Measurements from ENCODE around the gene CALM3.
"Not testable (repeated sequence)": the region's sequence is repeated elsewhere in the genome, so short reads cannot be mapped to it uniquely, and the experiment has no call there.

Gene CALM3

DNA sequence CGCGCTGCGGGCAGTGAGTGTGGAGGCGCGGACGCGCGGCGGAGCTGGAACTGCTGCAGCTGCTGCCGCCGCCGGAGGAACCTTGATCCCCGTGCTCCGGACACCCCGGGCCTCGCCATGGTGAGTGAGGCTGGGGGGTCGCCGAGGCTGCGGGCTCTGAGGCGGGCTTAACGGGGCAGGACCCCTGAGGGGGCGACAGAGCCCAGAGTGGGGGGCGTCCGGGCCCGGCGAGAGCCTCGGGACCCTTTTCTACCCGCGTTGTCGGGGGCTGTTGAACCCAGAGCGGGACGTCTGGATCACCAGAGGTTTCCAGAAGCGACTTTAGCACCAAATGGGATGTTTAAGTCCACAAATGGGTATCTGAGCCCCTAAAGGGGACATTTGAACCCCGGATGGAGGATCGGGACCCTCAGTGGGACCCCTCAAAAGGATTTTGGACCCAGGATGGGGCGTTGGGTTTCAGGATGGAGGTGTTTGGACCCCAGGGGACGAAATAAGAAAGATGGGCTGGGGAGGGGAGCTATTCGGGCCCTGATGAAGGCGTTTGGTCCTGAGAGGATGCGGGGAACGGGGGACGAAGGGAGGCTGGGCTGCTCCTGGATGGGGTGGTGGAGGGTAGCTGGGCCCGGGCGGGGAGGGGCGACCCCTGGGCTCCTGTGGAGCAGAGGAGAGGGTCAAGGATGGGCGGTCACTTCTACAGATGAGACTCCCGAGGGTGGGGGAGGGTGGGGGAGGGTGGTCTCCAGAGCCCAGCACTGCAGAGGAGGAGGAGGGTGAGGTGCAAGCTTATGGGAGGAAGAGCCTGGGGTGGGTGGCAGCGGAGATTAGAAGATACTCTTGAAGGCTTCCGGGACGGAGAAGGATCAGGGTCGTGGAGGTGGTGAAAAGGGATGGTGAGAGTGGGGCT lies at the start of gene CALM3:
TSS of gene CALM3 (plus strand) at position 13 of the 907 bp plus-strand sequence. CDS start at position 118, 105 bp downstream.
- peak in 7 of 58 donors; percentile 20 to 52 (median 33) for DNase-seq

DNA sequence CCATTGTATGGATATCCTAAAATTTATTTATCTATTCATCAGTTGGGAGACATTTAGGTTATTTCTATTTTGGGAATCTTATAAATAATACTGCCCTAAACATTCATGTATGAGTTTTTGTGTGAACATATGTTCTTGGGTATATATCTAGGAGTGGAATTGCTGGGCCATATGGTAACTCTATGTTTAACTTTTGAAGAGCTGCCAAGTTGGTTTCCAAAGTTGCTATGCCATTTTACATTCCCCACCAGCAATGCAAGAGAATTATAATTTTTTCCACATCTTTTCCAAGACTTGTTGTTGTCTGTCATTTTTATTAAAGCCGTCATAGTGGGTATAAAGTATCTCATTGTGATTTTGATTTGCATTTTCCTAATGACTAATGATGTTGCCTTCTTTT lies 48.2 kb upstream of the CALM3 start:
- no peak for DNase-seq

DNA sequence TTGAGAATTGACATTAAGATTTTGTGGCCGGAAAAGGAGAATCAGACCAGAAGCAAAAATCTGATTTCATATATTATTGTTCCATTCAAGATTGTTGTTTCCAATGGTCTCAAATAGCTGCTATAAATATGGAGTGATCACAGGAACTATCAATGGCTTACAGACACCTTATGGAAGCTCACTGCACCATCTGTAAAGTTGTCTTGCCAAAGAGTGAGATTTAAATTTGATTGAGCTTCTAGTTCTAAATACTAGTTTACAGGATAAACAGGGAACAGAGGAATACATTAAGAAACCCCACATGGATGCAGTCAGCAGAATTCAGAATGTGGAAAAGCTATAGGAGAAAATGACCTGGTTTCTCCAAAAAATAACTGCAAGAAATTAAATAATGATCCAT lies 47.0 kb upstream of the CALM3 start:
- no peak for DNase-seq

DNA sequence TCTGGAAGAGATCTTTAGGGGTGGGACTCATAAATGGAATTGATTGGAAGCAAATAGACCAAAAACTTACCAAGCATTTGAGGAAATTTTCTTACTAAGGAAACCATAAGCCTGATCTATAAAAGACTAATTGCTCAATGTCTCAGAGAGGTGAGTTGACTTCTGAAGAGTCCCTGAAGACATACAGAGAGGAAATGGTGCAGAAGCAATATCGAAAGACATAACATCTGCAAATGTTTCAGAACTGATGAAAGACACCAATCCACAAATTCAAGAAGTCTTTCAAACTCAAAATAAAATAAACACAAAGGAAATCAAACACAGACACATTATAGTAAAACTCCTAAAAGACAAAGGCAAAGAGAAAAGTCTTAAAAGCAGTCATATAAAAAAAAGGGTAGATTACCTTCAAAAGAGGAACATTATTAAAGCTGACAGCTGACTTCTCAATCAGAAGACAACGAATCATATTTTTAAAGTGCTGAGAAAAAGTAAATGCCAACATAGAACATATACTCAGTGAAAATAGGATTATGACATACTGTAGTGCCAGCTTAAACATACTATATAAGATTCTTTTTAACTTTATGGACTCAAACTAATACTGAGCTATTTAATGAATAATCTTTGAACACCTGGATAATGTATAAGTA lies 45.4 kb upstream of the CALM3 start:
- no peak for DNase-seq

- DNase-seq, result not testable (repeated sequence)
Measured at GRCh38 chr19:46556471-46556870, 44.7 kb upstream of the CALM3 start.

GRCh38 chr19:46559203-46559602 lies 41.9 kb upstream of the CALM3 start:
- DNase-seq, result no peak

GRCh38 chr19:46559675-46560074 lies 41.5 kb upstream of the CALM3 start:
- DNase-seq, result not testable (repeated sequence)

GRCh38 chr19:46564701-46565100 lies 36.4 kb upstream of the CALM3 start:
- no peak for DNase-seq

GRCh38 chr19:46571495-46571894 lies 29.6 kb upstream of the CALM3 start:
- no peak for DNase-seq

DNA sequence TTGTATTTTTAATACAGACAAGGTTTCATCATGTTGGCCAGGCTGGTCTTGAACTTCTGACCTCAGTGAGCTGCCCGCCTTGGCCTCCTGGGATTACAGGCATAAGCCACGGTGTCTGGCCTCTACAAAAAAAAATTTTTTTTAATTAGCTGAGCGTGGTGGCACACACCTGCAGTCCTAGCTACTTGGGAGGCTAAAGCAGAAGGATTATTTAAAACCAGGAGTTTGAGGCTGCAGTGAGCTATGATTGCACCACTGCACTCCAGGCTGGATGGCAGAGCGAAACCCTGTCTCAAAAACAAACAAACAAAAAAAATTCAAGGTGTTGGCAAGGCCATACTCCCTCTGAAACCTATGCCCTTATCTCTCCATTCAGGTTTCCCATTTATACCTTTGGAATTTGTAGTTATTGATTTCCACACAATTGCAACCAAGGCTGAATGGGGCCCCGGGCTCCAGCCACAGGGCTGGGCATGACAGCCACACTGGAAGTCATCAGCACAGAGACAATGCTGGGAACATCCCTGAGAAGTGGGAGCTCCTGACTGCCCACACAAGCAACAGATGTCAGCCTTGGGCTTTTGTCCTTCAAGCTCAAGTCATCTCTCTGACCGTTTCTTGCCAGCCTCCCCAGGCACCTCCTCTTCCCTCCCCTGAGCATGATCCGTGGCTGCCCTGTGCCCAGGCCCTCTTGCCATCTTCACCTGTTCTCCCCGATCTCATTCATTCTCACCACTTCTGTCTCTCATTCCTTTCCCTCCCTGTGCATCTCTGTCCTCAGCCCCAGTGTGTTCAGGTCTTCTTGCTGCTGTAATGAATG lies 27.2 kb upstream of the CALM3 start:
- no peak for DNase-seq

GRCh38 chr19:46574533-46574932 lies 26.6 kb upstream of the CALM3 start:
- peak in 1 of 58 donors; percentile 48 for DNase-seq

DNA sequence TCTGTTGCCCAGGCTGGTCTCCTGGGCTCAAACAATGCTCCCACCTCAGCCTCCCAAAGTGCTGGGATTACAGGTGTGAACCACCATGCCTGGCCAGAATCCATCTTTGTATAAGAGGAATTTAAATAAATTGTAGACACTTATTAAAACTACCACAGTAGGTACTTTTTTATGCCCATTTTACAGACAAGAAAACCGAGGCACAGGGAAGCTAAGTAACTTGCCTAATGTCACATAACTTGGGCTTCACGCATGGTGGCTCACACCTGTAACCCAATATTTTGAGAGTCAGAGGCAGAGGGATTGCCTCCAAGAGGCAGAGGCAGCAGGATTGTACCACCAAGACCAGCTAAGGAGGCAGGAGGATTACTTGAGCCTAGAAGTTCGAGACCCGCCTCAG lies 22.7 kb upstream of the CALM3 start:
- DNase-seq, result no peak

- DNase-seq, result peak in 24 of 58 donors; percentile 2 to 57 (median 16)
Measured at GRCh38 chr19:46579361-46579879, 21.7 kb upstream of the CALM3 start.

DNA sequence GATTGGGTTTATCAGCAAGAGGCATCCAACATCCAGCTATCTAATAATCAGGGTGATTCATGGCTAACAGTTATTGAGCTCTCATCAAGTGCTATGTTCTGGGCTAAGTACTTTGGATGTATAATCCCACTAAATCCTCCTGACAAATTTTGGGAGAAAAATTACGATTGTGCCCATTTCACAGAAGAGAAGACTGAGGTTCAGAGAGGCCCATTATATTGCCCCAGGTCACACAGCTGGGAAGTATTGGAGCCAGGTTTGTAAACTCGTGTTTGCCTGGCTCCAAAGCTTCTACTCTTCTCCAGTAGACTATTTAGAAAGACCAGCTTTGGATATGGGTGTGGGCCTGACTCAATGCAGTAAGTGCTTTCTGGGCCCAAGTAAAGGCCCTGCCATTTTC lies 20.9 kb upstream of the CALM3 start:
- no peak for DNase-seq

- DNase-seq, result no peak
Measured at GRCh38 chr19:46585539-46585938, 15.6 kb upstream of the CALM3 start.

DNA sequence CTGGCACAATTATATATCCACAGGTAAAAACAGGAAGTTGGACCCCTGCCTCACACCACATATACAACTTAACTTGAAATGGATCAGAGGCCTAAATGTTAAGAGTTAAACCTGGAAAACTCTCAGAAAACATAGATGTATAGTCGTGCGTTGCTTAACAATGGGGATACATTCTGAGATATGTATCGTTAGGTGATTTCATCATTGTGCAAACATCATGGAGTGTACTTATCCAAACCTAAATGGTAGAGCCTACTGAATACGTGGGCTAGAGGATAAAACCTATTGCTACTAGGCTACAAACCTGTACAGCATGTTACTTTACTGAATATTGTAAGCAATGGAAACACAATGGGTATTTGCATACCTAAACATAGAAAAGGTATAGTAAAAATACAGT lies 14.8 kb upstream of the CALM3 start:
- no peak for DNase-seq

GRCh38 chr19:46587861-46588260 lies 13.3 kb upstream of the CALM3 start:
- DNase-seq, result no peak

- DNase-seq, result no peak
Measured at GRCh38 chr19:46591254-46591653, 9.9 kb upstream of the CALM3 start.

- no peak for DNase-seq
Measured at GRCh38 chr19:46591870-46592269, 9.3 kb upstream of the CALM3 start.

GRCh38 chr19:46596008-46596407 lies 5.1 kb upstream of the CALM3 start:
- no peak for DNase-seq

GRCh38 chr19:46598372-46598917 lies 2.7 kb upstream of the CALM3 start:
- DNase-seq, result no peak

Data from anterior cingulate cortex (tissue), 58 donors.